GM12878 (cell line): ENCODE data around the gene RRM2. TPM values are rescaled to one million over a fixed set of nuclear protein-coding genes. Genes with fewer than 3 reads are reported as not detected.
A peak's percentile ranks its signal among the peaks of the same experiment; 100 is the strongest.

ENCODE experiments used
- ATAC-seq: fragments of 200-7000 bp; cut with Tn5 transposase; 3 replicates; pipeline ENCODE4 v1.9.1; 2020; ENCODE audit warnings: mild to moderate bottlenecking, moderate library complexity
- BruUV-seq: library from RNA; stranded (reverse); fragments of 400-500 nt; replicated peaks from 2 replicates; lab custom pipeline; 2021; lab: Mats Ljungman, UMichigan
- CTCF ChIA-PET: fragments of 300-600 bp; sonication (Branson Sonifier 250); formaldehyde crosslinking; extraction: SDS; loops from one replicate; lab custom pipeline; 2021; ENCODE audit warnings: inconsistent platforms; lab: Yijun Ruan, JAX
- POLR2A ChIA-PET: fragments of 350-600 bp; formaldehyde crosslinking; extraction: SDS; loops from one replicate; lab custom pipeline; 2021; ENCODE audit warnings: inconsistent platforms; lab: Charles Lee
- RAD21 ChIA-PET: fragments of 300-600 bp; sonication (Branson Sonifier 250); formaldehyde crosslinking; loops from one replicate; lab custom pipeline; 2023; ENCODE audit warnings: antibody characterized with exemption; ENCODE audit not compliant: unreplicated experiment; lab: Charles Lee
- SMC1A ChIA-PET: fragments of 300-600 bp; sonication (Branson Sonifier 250); formaldehyde crosslinking; loops from one replicate; lab custom pipeline; 2023; ENCODE audit not compliant: unreplicated experiment, uncharacterized antibody; lab: Charles Lee
- DNase-seq: peaks from one replicate; pipeline ENCODE4 v3.0.0-alpha.2; 2011; ENCODE audit warnings: low read depth, low spot score
- FAIRE-seq: peaks from 3 replicates; lab custom pipeline; 2011; peaks lifted over from hg19 to GRCh38; lab: Jason Lieb, UNC
- H2AFZ ChIP-seq: 2 replicates; pipeline ENCODE4 v1.6.0; 2011; ENCODE audit warnings: low read depth, low read length, control low read depth; ENCODE audit not compliant: control insufficient read depth
- H3K27ac ChIP-seq: 2 replicates; pipeline ENCODE4 v1.5.1; 2011; ENCODE audit warnings: control low read depth; ENCODE audit not compliant: control insufficient read depth, insufficient read depth
- H3K27me3 ChIP-seq, 2 experiments: replicated peaks in 1 of 2; 2 replicates each; pipeline versions ENCODE4 v1.6.0 to v1.6.1; 2011; ENCODE audit warnings: low read length in 1 of 2; ENCODE audit not compliant: control insufficient read depth in 2 of 2, insufficient read depth in 2 of 2
- H3K36me3 ChIP-seq, 2 experiments: 2 replicates each; pipeline ENCODE4 v1.5.1; 2011; ENCODE audit warnings: low read length in 1 of 2; ENCODE audit not compliant: control insufficient read depth in 2 of 2, insufficient read depth in 2 of 2
- H3K4me1 ChIP-seq: 2 replicates; pipeline ENCODE4 v1.6.1; 2011; ENCODE audit warnings: mild to moderate bottlenecking, low read length, moderate library complexity, mixed read lengths; ENCODE audit not compliant: control insufficient read depth, insufficient read depth
- H3K4me2 ChIP-seq: 2 replicates; pipeline ENCODE4 v1.6.0; 2011; ENCODE audit warnings: control low read depth; ENCODE audit not compliant: control insufficient read depth, insufficient read depth
- H3K4me3 ChIP-seq: fragments of 200-600 bp; sonication (generic); 2 replicates; pipeline ENCODE4 v1.5.1; 2016
- H3K79me2 ChIP-seq: 2 replicates; pipeline ENCODE4 v1.6.0; 2011; ENCODE audit warnings: low read length; ENCODE audit not compliant: control insufficient read depth, insufficient read depth
- H3K9ac ChIP-seq: 2 replicates; pipeline ENCODE4 v1.8.0; 2011; ENCODE audit warnings: low read length, control low read depth, mixed read lengths; ENCODE audit not compliant: control insufficient read depth, insufficient read depth
- H3K9me3 ChIP-seq: replicated peaks from 3 replicates; pipeline ENCODE4 v1.5.1; 2011; ENCODE audit warnings: mild to moderate bottlenecking, low read length; ENCODE audit not compliant: control insufficient read depth, insufficient read depth
- H4K20me1 ChIP-seq: 2 replicates; pipeline ENCODE4 v1.6.0; 2011; ENCODE audit not compliant: control insufficient read depth, insufficient read depth
- BACH1 ChIP-seq: fragments of 450-650 bp; IDR thresholded peaks from 2 replicates; pipeline ENCODE4 v1.6.1; 2017; ENCODE audit warnings: mild to moderate bottlenecking, borderline replicate concordance
- GATAD2B ChIP-seq: fragments of 450-650 bp; conservative IDR thresholded peaks from 2 replicates; pipeline ENCODE4 v1.6.1; 2017; ENCODE audit warnings: low read depth, mild to moderate bottlenecking, moderate library complexity
- WGBS: methylation state at CpG from one replicate; pipeline ENCODE4 v1.1.6; 2016; ENCODE audit warnings: low lambda C conversion rate; ENCODE audit not compliant: insufficient replicate concordance, insufficient coverage; ENCODE audit errors: missing lambda C conversion rate; 5-methylcytosine and 5-hydroxymethylcytosine counted together
- in situ Hi-C: fragments of 300-500 bp; cut with MboI; formaldehyde crosslinking; loops from 9 replicates; pipeline ENCODE4 v1.14.3; 2018; ENCODE audit warnings: mixed read lengths
- intact Hi-C: fragments of 100-400 bp; cut with micrococcal nuclease; formaldehyde crosslinking; loops from one replicate; pipeline ENCODE4 v1.14.2; 2022; ENCODE audit not compliant: unreplicated experiment
- polyA plus RNA-seq, 11 experiments: library from polyadenylated mRNA; depleted of rRNA in 4 of 11; unstranded in 6 of 11; stranded (reverse) in 5 of 11; fragments of >200 nt; fragmentation: Nextera tagmentation in 4 of 11; fragmentation: Illumina TruSeq in 1 of 11; extraction: Ambion mirVana in 4 of 11; extraction: Trizol in 1 of 11; gene quantifications; 1 replicate in 1 of 11; 2 replicates in 10 of 11; pipeline versions ENCODE4 v1.2.1 to v1.2.3, GENCODE V29; 2011 to 2016; ENCODE audit warnings: inconsistent platforms in 2 of 11, missing spikeins in 2 of 11, low read depth in 1 of 11
- total RNA-seq, 4 experiments: library from RNA; depleted of rRNA in 3 of 4; stranded (reverse); fragments of >200 nt in 3 of 4; fragmentation: Illumina TruSeq in 1 of 4; extraction: Trizol in 1 of 4; gene quantifications; 2 replicates each; pipeline versions ENCODE4 v1.2.1 to v1.2.3, GENCODE V29; 2013 to 2021
- TF ChIP-seq, protein P1 (sequence below): IDR thresholded peaks from 2 replicates; pipeline ENCODE4 v1.6.1; 2011; ENCODE audit warnings: low read depth, mild to moderate bottlenecking, low read length, moderate library complexity, borderline replicate concordance; ENCODE audit errors: extremely low read depth
- TF ChIP-seq, protein P2 (sequence below), 3 experiments: IDR thresholded peaks in 2 of 3; conservative IDR thresholded peaks in 1 of 3; 2 replicates each; pipeline ENCODE4 v1.5.1; 2011; ENCODE audit warnings: low read depth in 3 of 3, low read length in 3 of 3, mild to moderate bottlenecking in 3 of 3, control low read depth in 2 of 3, moderate library complexity in 2 of 3, inconsistent platforms in 1 of 3, mixed read lengths in 1 of 3; ENCODE audit not compliant: control insufficient read depth in 2 of 3, insufficient read depth in 1 of 3; ENCODE audit errors: extremely low read depth in 1 of 3

Gene RRM2
- total and polyA plus RNA-seq, 10 of the 15 experiments (the other 5 are each of a cell fraction or from before 2014, with no cell fraction given) = 54.4 to 771 (median 159) TPM

DNA sequence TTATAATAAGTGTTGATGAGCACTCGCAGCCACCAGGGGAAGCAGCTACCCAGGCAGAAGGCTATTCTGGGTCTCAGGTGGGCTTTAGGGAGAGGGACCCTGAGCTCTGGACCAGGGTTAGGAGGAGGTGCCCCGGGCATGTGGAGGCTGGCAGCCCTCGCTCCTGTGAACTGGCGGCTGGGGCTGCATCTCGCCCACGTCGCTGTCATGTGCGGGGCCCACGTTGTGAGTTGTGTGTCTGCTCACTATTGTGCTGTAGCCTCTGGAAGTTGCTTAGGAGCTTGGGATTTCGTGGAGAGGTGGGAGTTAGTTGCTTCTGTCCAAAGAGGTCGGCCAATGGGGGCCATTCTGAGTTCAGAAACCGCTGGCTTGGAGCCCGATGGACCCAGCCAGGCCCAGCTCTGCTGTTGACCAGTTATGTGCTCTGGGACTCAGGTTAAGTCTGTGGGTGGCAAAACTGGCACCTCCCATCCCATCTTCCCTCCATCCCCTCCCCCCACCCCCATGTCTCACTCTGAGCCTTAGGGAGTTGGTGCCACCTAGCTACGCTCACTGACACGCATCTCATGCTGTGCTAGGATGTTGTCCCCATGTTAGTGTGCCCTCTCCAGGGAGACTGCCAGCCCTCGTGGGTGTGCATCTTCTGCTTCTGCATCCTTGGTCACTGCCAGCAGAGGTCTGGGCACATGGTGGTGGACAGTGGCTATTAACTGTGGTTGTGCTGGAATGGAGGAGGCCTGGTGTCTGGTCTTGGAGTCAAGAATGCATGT is 18.5 kb downstream of the RRM2 start:
- no peak overlapping the region for H3K9ac ChIP-seq
- no peaks in the 10 kb centered on the region for H4K20me1 ChIP-seq
- H3K27me3 ChIP-seq = no peaks in the 10 kb centered on the region
- ChIA-PET POLR2A (interaction anchor here (0.6 to 1.3 kb wide), 3 partner anchors 13 to 269 kb away, joined by 3 to 7 read pairs (median 3); no protein-coding TSS in a partner anchor), CTCF (interaction anchor here (0.6 to 6.8 kb wide), 9 partner anchors 8 to 519 kb away, joined by 3 to 63 read pairs (median 5); no protein-coding TSS in a partner anchor), SMC1A (interaction anchor here (0.7 to 4.9 kb wide), 6 partner anchors 8 to 267 kb away, joined by 3 to 47 read pairs (median 3); no protein-coding TSS in a partner anchor), RAD21 (interaction anchor here (1.1 to 4.2 kb wide), 5 partner anchors 15 to 294 kb away, joined by 5 to 26 read pairs (median 12); no protein-coding TSS in a partner anchor)
- BruUV-seq = no TSS peak
- TF ChIP-seq GATAD2B (no peak), BACH1 (no peak)
- TF ChIP-seq, protein P1, sequence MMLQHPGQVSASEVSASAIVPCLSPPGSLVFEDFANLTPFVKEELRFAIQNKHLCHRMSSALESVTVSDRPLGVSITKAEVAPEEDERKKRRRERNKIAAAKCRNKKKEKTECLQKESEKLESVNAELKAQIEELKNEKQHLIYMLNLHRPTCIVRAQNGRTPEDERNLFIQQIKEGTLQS = no peak
- TF ChIP-seq, protein P2, sequence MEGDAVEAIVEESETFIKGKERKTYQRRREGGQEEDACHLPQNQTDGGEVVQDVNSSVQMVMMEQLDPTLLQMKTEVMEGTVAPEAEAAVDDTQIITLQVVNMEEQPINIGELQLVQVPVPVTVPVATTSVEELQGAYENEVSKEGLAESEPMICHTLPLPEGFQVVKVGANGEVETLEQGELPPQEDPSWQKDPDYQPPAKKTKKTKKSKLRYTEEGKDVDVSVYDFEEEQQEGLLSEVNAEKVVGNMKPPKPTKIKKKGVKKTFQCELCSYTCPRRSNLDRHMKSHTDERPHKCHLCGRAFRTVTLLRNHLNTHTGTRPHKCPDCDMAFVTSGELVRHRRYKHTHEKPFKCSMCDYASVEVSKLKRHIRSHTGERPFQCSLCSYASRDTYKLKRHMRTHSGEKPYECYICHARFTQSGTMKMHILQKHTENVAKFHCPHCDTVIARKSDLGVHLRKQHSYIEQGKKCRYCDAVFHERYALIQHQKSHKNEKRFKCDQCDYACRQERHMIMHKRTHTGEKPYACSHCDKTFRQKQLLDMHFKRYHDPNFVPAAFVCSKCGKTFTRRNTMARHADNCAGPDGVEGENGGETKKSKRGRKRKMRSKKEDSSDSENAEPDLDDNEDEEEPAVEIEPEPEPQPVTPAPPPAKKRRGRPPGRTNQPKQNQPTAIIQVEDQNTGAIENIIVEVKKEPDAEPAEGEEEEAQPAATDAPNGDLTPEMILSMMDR (IDR thresholded peaks at IDR 0.05 in 2 of 3, conservative IDR thresholded peaks at IDR 0.05 in 1 of 3; ENCODE audit: control insufficient read depth in 2 of 3, extremely low read depth in 1 of 3, insufficient read depth in 1 of 3, low read depth in 3 of 3, low read length in 3 of 3) = peak in 1 of 3 experiments; percentile 23; a peak in 1 of 6 replicates
- no peaks in the 10 kb centered on the region for H3K79me2 ChIP-seq
- no peak overlapping the region for H2AFZ ChIP-seq
- intact Hi-C loops = no loop called here
- WGBS = 84% methylated on average over 16 of the region's 16 CpGs
- H3K4me1 ChIP-seq = no peaks in the 10 kb centered on the region
- ATAC-seq = no peak
- no peaks in the 10 kb centered on the region for H3K9me3 ChIP-seq
- no peak overlapping the region for H3K4me3 ChIP-seq
- no peak overlapping the region for H3K27ac ChIP-seq
- FAIRE-seq = no peak
- peaks cover 0 to 25% of the 10 kb centered on the region in 2 experiments; a peak in 3 of 4 replicates for H3K36me3 ChIP-seq
- in situ Hi-C loops = no loop called here
- H3K4me2 ChIP-seq = no peak overlapping the region
- DNase-seq = no peak
